Measurements from ENCODE around the gene ERP44.

DNA sequence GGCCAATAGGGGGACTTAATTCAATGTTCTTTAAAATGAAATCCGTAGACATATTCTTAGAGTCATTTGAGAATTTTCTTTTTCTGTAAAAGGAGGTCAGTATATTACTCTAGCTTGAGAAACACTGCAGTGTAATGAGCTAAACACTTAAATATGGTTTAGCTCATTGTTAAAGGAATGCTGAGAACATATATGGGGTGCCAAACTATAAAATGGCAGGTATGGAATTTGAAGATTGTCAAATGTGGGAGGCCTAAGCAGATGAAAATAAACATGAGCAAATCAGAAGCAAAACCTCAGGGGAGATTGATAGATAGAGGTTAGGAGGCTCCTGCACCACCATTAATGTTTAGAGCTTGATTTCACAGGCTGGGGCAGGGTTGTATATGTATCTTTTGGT is 134.5 kb downstream of the ERP44 start:
- TF ChIP-seq, protein P1, sequence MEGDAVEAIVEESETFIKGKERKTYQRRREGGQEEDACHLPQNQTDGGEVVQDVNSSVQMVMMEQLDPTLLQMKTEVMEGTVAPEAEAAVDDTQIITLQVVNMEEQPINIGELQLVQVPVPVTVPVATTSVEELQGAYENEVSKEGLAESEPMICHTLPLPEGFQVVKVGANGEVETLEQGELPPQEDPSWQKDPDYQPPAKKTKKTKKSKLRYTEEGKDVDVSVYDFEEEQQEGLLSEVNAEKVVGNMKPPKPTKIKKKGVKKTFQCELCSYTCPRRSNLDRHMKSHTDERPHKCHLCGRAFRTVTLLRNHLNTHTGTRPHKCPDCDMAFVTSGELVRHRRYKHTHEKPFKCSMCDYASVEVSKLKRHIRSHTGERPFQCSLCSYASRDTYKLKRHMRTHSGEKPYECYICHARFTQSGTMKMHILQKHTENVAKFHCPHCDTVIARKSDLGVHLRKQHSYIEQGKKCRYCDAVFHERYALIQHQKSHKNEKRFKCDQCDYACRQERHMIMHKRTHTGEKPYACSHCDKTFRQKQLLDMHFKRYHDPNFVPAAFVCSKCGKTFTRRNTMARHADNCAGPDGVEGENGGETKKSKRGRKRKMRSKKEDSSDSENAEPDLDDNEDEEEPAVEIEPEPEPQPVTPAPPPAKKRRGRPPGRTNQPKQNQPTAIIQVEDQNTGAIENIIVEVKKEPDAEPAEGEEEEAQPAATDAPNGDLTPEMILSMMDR (IDR thresholded peaks at IDR 0.05), result no peak
- no peak for TF ChIP-seq POLR2A (IDR thresholded peaks at IDR 0.05; ENCODE audit: low read depth)

All from esophagus muscularis mucosa (tissue), 3 donors.